HG03558 (cell line): ENCODE results near the gene ABCA7.

Experiments
- ATAC-seq: cut with Tn5 transposase; IDR thresholded peaks from one replicate; pipeline ENCODE4 v1.9.1; 2021; ENCODE audit warnings: moderate number of reproducible peaks; ENCODE audit not compliant: unreplicated experiment; ENCODE audit errors: extremely low read depth

Gene ABCA7

GRCh38 chr19:1067341-1067957 is 27.5 kb downstream of the ABCA7 start:
- no peak for ATAC-seq

DNA sequence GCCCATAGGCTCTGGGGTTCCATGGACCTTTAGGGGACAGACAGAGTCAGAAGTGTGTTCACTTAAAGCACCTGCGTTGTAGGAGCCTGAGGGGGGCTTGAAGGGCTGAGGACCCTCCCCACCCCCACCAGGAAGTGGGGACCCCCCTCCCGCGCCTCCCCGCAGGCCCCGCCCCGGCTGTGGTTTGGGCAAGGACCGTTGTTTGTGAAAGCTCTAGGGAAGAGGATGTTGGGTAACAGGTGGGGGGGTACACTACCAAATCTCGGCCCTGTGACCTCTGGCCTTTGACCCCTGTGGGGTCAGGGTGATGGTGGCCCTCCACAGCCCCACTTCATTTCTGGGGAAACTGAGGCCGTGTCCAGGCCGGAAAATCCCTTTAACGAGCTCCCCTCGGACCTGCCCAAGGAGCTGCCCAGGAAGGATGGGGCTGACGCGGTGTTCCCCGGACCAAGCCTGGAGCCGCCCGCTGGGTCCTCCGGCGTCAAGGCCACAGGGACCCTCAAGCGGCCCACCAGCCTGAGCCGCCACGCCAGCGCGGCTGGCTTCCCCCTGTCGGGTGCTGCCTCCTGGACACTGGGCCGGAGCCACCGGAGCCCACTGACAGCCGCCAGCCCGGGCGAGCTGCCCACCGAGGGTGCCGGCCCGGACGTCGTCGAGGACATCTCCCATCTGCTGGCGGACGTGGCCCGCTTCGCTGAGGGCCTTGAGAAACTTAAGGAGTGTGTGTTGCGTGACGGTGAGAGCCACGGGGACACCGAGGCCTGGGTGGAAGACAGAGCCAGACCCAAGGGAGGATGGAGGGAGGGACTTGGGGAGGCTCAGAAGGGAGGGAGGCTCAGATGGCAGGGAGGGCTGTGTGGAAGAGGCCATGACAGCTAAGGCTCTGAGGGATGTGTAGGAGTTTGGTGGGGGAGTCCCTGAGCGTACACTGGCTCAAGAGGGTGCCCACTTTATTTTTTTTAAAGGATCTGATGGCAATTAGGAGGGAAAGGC is 28.4 kb downstream of the ABCA7 start:
- no peak for ATAC-seq

- ATAC-seq: no peak
Measured at GRCh38 chr19:1069009-1069779, 29.3 kb downstream of the ABCA7 start.

- ATAC-seq: no peak
Measured at GRCh38 chr19:1070576-1070930, 30.6 kb downstream of the ABCA7 start.

- ATAC-seq: no peak
Measured at GRCh38 chr19:1070931-1071791, 31.3 kb downstream of the ABCA7 start.

GRCh38 chr19:1072371-1073015 is 32.6 kb downstream of the ABCA7 start:
- ATAC-seq: no peak

DNA sequence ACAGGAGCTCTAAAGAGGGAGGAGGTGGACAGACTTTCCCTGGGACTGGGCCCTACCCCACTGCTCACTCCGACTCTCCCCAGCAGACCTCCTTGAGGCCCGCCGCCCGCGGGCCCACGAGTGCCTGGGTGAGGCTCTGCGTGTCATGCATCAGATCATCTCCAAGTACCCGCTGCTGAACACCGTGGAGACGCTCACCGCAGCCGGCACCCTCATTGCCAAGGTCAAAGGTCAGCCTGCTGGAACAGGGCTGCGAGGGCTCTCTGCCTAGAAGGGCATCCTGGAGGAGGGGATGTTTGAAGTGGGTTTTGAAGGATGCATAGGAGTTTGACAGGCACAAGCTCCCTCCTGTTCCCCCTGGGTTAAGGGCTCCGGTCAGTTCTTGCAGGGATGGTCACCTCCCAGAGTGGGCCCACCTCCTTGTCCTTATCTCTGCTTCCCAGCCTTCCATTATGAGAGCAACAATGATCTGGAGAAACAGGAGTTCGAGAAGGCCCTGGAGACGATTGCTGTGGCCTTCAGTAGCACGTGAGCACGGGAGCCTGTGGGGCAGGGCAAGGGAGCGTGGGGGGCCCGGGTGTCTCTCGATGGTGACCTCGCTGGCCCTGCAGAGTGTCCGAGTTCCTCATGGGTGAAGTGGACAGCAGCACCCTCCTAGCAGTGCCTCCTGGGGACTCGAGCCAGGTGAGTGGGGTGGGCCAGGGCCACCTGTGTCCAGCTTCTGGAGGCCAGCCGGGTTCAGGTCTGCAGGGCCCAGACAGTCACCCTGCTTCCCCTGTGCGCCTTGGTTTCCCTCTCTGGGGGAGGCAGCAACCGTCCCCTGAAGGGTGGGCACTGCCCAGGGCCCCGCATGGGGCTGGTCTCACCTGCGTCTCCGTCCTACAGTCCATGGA is 33.4 kb downstream of the ABCA7 start:
- ATAC-seq: no peak

DNA sequence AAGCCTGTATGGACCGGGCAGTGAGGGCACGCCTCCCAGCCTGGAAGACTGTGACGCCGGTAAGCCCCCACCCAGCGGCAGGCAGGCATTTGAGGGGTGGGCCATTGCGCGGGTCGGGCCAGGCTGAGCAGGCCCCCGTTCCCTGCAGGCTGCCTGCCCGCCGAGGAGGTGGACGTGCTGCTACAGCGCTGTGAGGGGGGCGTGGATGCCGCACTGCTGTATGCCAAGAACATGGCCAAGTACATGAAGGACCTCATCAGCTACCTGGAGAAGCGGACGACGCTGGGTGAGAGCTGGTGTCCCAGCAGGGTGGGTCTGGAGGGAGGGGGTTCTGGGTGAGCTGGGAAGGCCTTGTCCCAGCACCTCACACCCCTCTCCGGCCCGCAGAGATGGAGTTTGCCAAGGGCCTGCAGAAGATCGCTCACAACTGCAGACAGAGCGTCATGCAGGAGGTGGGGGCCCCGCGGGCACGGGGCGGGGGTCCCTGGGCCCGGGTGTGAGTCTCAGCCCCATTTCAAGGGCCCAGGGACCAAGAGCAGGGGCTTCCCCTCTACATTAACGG is 34.1 kb downstream of the ABCA7 start:
- ATAC-seq: no peak

DNA sequence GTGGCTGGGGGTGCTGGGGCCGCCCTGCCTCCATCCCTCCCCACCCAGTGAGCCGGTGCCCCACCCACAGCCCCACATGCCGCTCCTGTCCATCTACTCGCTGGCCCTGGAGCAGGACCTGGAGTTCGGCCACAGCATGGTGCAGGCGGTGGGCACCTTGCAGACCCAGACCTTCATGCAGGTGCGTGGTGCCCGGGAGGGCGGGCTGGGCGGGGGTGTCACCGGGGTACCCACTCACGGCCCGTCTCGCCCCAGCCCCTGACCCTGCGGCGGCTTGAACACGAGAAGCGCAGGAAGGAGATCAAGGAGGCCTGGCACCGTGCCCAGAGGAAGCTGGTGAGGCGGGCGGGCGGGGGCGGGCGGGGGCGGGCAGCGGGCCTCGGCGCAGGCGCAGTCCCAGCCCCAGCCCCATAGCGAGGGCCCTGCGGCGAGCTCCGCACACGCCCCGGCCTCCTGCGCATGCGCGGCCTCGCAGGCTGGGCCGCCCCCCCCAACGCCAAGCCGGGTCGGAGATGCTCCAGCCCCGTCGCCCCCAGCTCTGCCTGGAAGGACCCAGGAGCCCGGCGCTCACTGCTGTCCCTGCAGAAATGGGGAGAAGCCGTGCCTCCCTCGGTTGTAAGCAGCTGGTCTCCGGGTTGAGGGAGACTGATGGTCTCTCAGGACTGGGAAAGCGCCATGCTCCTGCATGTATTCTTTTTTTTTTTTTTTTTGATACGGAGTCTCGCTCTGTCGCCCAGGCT is 34.8 kb downstream of the ABCA7 start:
- ATAC-seq: no peak

DNA sequence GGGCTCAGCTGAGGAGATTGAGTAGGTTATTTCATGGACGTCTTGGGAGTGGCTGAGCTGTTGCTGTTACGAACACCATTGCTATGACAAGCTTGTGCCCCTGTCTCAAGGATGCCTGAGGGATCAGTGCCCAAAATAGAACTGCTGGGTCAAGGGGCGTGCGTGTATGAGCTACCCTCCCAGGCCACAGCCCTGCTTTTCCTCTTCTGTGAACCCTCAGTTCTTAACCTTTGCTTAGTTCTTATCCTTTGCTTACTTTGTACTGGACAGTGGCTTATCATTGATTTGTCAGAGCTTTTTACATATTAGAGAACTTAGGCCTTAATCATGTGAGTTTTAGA is 36.1 kb downstream of the ABCA7 start:
- no peak for ATAC-seq

GRCh38 chr19:1076951-1077350 is 37.0 kb downstream of the ABCA7 start:
- ATAC-seq: no peak

- no peak for ATAC-seq
Measured at GRCh38 chr19:1079566-1080111, 39.7 kb downstream of the ABCA7 start.

- ATAC-seq: no peak
Measured at GRCh38 chr19:1080360-1081161, 40.7 kb downstream of the ABCA7 start.

DNA sequence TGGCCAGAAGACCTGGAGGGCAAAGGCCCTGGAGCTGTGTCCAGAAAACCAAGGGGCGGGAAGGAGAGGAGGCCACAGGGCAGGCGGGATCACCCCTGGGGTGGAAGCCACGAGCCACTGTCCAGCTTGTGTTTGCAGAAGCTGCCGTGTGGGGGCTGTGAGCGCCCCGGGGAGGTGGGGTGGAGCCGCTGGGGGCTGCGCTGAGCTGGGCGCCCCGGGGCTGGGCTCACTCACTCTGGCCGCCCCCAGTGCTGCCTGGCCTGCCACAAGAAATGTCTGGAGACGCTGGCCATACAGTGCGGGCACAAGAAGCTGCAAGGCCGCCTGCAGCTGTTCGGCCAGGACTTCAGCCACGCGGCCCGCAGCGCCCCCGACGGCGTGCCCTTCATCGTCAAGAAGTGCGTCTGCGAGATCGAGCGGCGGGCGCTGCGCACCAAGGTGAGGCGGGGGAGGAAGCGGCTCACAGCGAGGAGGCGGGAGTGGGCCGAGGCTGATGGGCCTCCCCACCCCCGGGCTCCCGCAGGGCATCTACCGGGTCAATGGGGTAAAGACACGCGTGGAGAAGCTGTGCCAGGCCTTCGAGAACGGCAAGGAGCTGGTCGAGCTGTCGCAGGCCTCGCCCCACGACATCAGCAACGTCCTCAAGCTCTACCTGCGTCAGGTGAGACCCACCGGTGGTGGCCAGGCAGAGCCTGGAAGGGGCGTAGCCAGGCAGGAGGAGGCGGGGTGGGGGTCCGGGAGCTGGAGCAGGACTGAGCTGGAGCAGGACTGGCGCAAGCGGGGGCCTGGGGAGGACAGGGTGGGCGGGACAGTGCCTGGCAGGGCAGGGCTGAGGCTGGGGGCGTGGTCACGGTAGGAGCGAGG is 41.6 kb downstream of the ABCA7 start:
- no peak for ATAC-seq

DNA sequence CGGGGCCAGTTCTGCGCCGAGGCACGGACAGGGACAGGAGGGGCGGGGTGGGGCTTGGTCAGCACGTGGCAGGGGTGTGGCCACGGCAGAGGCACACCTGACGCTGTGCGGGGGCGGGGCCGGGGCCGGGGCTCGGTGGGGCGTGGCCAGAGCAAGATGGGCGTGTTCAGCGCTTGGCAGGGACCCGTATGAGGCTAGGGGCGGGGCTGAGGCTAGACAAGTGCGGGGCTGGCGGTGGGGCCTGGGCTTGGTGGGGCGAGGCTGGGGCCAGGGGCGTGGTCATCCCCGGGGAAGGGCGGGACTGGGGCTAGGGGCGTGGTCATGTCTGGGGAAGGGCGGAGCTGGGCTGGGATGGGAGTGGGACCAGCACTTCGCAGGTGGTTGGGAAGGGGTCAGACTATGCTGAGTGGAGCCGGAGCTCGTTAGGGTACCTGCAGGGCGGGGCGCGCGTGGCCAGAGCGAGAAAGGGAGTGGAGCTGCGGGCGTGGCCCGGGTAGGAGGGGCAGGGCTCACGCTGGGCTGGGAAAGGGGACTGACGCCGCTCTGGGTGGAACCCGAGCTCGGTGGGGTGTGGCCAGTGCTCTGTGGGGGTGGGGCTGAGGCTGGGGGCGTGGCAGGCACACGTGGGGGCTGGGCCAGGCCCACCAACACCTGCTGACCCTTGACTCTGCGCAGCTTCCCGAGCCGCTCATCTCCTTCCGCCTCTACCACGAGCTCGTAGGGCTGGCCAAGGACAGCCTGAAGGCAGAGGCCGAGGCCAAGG is 42.4 kb downstream of the ABCA7 start:
- ATAC-seq: no peak
